GM19351 (cell line): ENCODE data around the gene XXYLT1.
"Not testable (repeated sequence)": the region's sequence is repeated elsewhere in the genome, so short reads cannot be mapped to it uniquely, and the experiment has no call there.

Experiments
- ATAC-seq: cut with Tn5 transposase; IDR thresholded peaks from one replicate; pipeline ENCODE4 v1.9.1; 2021; ENCODE audit warnings: mild to moderate bottlenecking, moderate library complexity; ENCODE audit not compliant: unreplicated experiment

The XXYLT1 gene

DNA sequence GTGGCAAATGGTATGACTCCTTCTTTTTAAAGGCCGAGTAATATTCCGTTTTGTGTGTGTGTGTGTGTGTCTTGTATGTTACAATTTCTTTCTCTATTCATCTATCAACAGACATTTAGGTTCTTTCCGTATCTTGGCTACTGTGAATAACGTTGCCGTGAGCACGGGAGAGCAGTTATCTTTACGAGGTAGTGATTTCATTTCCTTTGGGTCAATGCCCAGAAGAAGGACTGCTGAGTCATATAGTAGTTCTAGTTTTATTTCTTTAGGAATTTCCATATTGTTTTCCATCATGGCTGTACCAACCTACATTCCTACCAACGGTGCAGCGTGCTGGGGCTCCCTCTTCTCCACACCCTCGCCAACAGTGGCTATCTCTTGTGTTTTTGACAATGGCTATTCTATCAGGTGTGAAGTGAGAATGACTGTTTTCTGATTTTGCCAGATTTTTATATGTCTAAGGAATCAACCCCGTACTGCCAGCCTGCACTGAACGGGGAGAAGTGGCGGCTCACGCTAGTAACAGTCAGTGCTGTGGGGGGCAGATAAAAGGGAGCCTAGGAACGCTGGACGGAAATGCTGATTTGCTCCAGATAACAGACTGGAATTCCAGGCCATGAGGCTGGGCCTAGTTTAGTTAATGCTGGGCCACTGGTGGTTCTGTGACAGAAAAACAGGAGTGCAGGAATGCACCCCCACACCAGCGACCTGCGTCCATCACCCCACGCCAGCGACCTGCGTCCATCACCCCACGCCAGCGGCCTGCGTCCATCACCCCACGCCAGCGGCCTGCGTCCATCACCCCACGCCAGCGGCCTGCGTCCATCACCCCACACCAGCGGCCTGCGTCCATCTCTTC is 168.1 kb downstream of the XXYLT1 start:
- ATAC-seq, result no peak

GRCh38 chr3:195101927-195102608 is 168.9 kb downstream of the XXYLT1 start:
- no peak for ATAC-seq

DNA sequence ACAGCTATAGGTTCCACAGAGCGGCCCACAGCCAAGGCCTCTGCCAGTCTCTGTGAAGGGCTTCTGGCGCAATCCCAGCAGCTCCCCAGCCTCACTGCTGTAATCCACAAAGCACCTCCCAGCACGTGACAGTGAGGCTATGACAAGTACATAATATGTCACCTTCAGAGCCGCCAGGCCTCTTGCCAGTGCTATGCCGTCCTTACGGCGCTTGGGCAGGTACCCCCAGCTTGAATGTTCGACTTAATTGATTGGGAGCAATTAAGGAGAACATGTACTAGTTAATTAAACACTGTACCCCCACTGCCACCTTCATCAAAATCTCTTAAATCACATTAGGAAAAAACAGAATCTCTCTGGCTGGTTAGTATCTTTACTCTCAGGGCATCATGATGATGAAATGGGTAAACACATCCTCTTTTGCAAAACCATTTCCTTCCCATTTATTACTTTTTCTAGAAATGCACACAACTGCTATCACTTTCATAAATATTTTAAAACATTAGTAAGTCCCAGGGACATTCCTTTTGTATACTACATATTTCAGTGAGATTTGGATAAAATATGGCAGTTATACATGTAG is 169.9 kb downstream of the XXYLT1 start:
- peak; percentile 57 for ATAC-seq

DNA sequence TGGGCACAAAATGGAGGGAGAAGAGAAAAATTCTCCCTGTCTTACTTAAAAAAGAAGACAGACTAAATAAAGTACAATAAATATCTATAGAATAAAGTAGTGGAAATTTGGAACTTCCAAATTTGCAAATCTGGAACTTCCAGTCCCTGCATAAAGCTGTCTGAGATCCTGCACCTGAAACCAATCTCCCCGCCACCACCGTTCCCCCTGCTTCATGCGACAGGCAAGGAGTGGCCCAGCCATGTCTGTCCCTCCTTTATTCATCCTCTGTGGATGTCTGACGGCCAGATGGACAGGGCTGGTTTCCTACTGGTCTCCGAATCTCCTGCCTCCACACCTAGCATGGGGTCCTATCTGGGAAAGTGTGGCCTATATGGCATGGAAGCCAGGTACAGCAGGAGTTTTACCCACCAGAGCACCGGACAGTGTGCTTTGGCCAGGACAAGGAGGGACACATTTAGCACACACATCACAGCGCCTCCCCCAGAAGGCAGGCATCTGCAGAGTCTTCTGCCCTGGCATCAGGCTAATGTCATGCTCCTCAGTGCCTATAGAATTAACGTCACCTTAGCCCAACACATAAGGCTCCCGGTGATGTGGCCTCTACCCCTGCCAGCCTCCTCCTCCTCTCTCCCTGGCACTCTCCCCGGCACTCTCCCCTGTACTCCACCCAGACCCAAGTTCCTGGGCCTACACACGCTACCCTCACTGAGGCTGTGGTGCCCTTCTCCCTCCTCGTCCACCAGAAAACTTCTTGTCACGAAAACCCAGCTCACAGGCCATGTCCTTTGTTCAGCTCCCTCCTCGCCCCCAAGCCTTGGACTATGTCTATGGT is 170.8 kb downstream of the XXYLT1 start:
- ATAC-seq, result no peak

GRCh38 chr3:195098741-195099525 is 172.0 kb downstream of the XXYLT1 start:
- no peak for ATAC-seq

DNA sequence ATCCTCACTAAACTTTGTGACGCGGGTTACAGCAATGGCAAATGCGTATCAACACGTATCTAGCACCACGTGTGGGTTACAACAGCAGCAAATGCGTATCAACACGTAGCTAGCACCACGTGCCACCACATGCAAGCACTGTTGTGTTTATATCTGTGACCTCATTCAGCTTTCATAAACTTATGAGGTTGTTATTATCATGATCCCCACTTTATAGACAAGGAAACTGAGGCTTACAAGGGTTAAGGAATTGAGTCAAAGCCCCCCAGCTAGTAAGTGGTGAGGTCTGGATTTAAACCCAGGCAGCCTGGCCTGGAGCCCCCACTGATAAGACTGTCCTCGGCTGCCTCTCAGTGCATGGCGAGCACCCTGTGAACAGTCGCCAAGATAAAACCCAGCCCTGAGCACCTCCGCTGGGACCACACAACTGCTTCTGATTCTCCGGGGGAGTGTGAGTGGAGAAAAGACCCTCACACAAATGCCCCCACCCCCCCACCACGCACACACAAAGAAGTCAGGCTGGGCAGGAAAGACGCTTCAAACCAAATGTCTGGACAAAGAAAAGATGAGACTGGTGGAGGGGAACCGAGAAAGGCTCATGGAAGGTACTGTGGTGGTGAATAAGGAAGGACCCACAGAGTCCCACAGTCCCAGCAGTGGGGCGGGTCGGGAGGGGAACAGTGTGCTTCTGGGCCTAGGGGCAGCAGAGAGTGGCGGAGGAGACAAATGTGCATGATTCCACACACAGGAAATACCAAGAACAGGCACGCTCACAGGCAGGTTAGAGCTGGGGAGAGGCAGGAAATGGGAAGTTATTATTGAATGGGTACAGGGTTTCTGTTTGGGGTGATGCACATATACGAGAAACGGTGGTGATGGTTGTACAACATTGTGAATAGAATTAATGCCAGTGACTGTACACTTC is 173.4 kb downstream of the XXYLT1 start:
- ATAC-seq, result no peak

GRCh38 chr3:195096484-195097330 is 174.3 kb downstream of the XXYLT1 start:
- no peak for ATAC-seq

DNA sequence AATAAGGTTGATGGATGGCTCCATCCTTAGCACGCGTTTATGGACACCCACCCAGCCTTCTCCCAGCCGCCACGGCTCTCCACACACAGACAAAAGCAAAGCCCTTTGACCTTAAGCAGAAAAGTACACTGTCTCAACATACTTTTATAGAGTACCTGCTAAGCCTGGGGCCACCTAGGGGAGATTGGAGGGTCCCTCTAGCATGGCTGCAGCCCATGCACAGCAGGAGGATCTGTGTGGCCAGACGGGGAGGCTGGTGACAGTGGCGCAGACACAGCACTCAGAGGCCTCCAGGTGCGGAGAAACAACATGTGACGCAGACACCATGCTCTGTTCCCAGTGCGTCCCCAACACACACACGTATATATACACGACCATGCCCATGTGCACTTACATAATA is 174.9 kb downstream of the XXYLT1 start:
- no peak for ATAC-seq

DNA sequence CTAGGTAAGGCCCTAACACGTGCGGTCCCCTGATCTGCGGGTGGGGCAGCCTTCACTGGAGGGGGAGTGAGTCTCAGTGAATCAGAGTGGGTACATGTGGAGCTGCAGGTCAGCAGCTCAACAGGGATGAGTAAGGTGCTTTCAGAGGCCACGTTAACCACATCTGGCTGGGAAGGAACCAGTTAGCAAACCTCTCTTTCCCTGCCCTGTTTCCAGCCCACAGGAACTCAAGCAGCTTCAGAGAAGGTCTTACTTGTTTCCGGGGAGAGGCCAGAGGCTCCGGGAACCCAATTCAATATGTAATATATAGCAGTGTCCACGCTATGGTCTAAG is 175.3 kb downstream of the XXYLT1 start:
- ATAC-seq, result no peak

DNA sequence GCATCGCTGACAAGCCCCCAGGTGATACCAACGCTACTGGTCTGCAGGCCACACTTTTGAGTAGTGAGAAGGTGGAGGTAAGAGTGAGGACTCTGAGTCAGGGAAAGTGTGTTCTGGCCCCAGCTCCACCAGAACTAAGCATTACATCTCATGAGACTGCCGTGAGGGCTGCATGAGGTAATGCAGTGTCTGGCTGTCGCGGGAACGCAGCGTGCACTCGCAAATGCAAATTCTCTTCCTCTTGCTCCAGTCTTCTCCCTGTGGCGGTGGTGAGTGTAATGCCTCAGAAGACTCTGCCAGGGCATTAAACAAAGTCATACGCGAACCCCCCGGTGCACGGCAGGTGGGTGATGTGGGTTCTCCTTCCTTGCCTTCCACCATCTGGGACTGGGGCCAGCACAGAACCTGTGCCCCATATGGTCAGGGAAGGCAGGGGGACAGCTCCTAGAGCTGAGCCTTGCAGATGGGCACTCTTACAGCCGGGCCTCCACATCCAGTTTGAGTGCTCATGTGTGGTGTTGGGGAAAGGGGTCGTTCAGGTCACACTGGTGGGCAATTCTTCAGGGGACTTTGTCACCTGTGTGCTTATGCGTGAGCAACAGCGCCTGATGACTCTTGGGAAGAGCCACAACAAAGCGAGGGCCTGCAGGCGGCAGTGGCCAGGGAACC is 175.8 kb downstream of the XXYLT1 start:
- peak; percentile 85 for ATAC-seq

GRCh38 chr3:195094191-195094921 is 176.6 kb downstream of the XXYLT1 start:
- ATAC-seq, result peak; percentile 51

DNA sequence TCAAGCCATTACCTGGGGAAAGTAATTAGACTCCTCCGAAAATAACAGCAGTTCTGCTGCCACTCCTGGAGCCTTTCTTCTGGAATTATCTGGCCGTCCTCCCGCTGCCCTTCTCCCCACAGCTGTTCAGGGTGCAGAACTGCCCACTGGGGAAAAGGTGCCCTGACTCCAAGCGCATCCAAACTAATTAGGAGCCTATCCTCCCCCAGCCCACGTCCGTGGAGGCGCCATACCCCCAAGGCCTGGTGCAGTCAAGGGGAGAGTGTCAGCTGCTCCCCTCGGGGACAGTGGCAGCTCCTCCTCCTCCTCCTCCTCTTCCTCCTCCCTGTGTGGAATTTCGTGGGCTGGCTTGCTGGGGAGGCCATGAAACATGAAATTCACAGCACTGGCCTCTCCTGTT is 177.2 kb downstream of the XXYLT1 start:
- ATAC-seq, result no peak

- not testable (repeated sequence) for ATAC-seq
Measured at GRCh38 chr3:195087840-195088601, 182.9 kb downstream of the XXYLT1 start.

GRCh38 chr3:195087328-195087727 is 183.6 kb downstream of the XXYLT1 start:
- no peak for ATAC-seq

DNA sequence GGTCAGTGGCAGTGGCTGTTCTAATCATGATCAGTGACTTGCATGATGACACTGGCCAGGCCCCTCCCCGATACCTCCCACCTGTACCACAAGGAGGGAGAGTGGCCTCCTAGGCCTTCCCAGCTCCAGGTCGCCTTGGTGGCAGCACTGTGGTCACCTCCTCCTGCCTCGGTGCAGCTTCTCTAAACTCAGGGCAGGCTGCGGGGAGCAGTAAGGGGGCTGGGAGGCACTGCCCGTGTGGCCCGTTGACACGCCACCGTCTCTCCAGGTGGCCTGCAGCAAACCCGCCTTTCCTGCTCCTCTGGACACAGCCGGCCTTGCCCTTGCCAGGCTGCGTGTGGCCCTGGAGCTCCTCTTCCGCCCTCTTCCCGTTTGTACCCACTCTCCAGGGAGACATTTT is 184.1 kb downstream of the XXYLT1 start:
- no peak for ATAC-seq

DNA sequence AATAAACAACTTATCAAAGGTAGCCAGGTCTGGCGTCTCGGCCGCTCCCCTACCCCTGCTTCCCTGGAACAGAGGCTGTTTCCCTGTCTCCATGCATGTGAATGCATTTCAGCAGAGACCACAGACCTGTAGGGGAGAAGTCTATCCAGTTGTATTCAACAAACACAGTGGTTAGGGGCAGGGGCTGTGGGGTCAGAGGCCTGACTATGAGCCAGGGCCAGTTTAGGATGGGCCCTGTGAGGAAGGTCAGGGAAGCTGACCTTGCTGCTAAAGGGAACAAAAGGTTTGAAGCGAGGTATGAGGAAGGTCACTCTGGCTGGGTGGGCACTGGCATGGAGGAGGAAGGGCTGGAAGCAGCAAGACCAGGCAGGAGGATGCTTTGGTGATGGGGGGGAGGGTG is 184.6 kb downstream of the XXYLT1 start:
- no peak for ATAC-seq
